HG02970 (cell line): Measurements from ENCODE around the gene TBC1D19.
"Not testable (repeated sequence)": the region's sequence is repeated elsewhere in the genome, so short reads cannot be mapped to it uniquely, and the experiment has no call there.

Experiments
- ATAC-seq: cut with Tn5 transposase; IDR thresholded peaks from one replicate; pipeline ENCODE4 v1.9.1; 2021; ENCODE audit warnings: mild to moderate bottlenecking, moderate library complexity, moderate number of reproducible peaks; ENCODE audit not compliant: unreplicated experiment, low FRiP score

The TBC1D19 gene

DNA sequence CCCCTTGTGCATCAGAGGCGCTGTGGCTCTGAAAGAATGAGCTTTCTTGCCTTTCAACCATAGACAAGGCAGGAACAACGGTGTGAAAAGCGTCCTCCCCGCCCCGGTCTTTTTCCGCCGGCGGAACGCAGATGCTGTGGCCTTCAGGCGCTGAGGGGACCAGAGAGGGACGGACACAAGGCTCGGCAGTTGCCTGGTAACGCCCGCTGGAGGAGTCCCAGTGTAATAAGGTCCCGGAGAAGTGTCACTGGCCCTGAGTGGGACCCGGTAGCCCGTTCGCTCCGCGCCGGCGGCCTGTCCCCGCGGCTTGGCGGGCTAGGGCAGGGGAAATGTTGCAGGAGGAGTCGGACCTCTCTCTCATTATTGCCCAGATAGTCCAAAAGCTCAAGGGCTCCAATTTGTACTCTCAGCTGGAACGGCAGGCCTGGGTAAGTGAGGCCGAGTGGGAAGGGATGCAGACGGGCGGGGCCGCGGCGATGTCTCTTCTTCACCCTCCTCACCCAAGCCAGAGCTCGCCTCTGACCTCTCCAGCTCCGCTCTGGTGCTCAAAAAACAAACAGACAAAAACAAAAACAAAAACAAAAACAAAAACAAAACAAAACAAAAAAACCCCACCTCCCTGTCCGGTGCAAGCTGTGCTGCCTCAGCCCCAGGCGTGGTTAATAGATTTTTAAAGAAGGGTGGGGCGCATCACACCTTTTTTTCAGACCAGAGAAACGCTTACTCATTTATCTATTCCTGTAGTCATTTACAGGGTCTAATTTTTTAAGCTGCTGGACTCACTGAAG, at the start of gene TBC1D19:
TBC1D19 (plus strand) TSS at position 220 of the 788 bp plus-strand sequence; CDS start at position 330, 110 bp downstream.
- peak; percentile 100 for ATAC-seq

GRCh38 chr4:26542991-26543390, 40.9 kb upstream of the TBC1D19 start:
- no peak for ATAC-seq

- no peak for ATAC-seq
Observed at GRCh38 chr4:26544421-26544820, 39.5 kb upstream of the TBC1D19 start.

GRCh38 chr4:26548379-26548778, 35.5 kb upstream of the TBC1D19 start:
- not testable (repeated sequence) for ATAC-seq

DNA sequence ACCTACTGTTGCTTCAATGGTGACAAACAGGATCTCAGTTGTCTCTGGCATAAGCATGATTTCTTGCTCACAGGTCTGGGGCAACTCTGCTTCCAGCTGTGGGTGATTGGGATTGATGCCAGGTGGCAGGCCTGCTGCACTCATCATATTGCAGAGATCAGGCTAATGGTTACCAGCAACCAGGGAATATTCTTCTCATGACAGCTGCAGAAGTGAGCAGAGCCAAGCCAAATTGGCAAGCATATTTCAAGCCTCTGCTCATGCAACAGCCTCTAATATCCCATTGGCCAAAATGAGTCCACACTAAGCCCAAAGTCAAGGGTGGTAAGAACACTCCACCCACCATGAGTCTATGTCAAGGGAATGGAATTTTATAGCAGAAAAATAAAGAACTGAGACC, 26.7 kb upstream of the TBC1D19 start:
- no peak for ATAC-seq

GRCh38 chr4:26558166-26558895, 25.6 kb upstream of the TBC1D19 start:
- no peak for ATAC-seq

DNA sequence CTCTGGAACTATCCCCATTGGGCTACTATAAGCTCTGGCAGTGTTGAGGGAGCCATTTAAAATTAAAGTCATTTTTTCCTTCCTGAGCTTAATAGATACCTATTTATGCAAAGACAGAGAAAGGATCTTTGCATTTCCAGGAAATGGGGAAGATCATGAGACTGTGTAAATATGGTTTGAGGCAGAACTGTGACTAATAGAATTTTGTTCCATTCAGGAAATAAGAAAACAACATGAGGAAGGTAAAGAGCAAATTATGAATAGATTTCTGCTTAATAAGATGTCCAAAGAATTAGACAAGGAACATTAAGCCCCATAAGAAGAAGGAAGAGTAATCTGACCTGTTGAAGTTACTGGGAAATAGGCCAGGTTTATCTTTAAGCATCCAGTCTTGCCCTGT, 17.8 kb upstream of the TBC1D19 start:
- ATAC-seq = no peak

- ATAC-seq = no peak
Observed at GRCh38 chr4:26568446-26568994, 15.4 kb upstream of the TBC1D19 start.

DNA sequence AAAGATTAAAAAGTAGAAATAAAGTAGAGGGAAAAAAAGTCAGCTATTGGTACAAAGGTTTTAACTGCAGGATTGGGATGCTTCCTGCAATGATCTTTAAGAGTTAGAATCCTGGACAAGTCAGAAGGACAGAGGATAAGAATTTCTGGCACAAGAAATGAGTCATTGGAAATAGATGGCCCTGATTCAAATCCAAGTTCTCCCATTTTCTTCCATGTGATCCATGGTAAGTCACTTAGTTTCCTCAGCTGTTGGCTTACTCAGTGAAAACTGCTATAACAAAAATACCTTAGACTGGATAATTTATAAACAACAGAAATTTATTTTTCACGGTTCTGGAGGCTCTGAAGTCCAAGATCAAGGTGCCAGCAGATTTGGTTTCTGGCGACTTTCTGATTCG, 13.3 kb upstream of the TBC1D19 start:
- ATAC-seq = no peak

GRCh38 chr4:26573389-26573794, 10.5 kb upstream of the TBC1D19 start:
- no peak for ATAC-seq

DNA sequence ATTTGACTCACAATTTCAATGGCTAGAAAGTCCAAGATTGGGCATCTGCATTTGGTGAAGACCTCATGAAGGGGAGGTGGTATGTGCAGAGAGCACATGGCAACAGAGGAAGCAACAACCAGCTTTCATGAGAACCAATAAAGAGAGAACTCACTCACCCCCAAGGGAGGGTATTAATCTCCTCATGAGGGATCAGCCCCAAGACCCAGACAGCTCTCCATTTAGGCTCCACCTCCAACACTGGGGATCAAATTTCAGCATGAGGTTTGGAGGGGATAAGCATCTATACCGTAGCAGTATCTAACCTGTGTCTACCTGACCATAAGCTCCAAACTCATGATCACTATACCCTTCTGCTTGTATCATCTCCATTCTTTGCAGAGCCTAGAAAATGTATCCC, 9.3 kb upstream of the TBC1D19 start:
- ATAC-seq = no peak

- no peak for ATAC-seq
Observed at GRCh38 chr4:26576231-26576739, 7.6 kb upstream of the TBC1D19 start.

DNA sequence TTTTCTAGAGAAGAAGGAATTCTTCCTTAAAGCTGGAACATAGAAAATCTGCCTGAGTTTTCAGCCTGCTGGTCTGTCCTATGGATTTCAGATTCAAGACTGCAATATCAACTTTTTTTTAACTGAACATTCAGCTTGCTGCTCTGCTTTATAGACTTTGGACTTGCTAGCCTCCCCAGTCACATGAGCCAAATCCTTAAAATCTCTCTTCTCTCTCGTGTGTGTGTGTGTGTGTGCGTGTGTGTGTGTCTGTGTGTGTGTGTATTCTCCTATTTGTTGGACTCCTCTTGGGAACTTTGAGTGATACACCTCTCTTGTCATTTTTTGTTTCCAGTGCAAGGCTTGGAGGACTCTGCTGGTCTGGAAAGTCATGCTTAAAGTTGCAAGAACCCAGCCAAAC, 6.8 kb upstream of the TBC1D19 start:
- no peak for ATAC-seq

DNA sequence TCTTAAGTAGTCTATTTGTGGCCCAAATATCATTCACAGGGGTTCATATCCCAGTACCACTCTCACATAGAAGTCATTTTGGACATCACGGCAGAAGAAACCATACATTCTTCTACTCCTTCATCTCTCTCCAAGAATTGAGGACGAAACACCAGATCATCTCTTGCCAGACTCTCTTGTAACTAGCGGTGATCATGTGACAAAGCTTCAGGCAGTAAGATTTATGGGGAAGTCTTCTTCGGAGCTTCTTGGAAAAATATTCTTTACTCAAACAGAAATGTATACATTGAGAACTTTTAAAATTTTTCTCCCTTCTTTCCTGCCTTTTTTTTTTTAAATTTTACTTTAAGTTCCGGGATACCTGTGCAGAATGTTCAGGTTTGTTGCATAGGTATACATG, 4.7 kb upstream of the TBC1D19 start:
- ATAC-seq = no peak

GRCh38 chr4:26581341-26581740, 2.5 kb upstream of the TBC1D19 start:
- not testable (repeated sequence) for ATAC-seq

- peak; percentile 45 for ATAC-seq
Observed at GRCh38 chr4:26583538-26583864, 383 bp upstream of the TBC1D19 start.

DNA sequence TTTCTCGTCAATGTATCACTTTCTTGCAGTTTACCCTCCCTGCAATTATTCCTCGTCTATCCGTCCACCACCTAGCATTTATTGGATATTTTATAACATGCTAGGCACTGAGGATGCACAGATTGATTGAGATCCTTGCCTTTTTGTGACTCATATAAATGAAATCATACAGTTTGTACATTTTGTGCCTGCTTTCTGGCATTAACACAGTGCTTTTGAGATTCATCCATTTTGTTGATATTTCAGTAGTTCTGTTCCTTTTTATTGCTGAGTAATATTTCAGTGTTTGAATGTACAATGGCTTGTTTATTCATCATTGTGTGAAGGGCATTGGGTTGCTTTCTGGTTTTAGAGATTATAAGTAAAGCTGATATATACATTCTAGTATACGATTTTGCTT, 841 bp downstream of the TBC1D19 start:
- no peak for ATAC-seq

DNA sequence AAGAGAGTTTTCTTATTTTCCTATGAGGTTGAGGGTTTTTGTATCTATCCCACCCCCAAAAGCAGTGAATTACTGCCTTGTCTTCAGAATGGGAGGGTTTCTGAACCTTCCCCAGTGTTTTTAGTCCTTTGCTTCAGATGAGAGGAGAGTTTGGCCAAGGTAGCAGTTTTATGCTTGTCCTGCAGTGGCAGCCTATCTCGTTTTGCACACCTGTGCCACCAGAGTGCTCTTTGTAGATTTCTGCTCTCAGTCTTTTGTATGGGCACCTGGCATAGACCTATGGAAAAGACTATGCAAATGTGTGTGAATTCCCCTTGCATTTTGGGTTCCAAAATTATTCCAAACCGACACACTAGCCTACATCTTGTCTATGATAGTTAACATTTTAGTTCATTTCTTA, 5.8 kb downstream of the TBC1D19 start:
- ATAC-seq = no peak

DNA sequence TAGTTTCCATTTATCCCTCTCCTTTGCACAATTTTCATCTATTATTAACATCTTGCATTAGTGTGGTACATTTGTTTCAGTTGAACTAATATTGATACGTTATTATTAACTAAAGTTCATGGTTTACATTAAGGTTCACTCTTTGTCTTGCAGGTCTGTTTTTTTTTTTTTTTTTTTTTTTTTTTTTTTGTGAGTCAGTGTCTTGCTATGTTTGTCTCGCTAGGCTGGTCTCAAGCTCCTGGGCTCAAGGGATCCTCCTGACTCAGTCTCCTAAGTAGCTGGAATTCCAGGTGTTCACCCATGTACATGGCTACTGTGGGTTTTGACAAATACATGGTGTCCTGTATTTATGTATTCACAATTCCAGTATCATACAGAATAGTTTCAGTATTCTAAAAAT, 6.8 kb downstream of the TBC1D19 start:
- ATAC-seq = no peak

GRCh38 chr4:26593557-26593956, 9.7 kb downstream of the TBC1D19 start:
- ATAC-seq = not testable (repeated sequence)

DNA sequence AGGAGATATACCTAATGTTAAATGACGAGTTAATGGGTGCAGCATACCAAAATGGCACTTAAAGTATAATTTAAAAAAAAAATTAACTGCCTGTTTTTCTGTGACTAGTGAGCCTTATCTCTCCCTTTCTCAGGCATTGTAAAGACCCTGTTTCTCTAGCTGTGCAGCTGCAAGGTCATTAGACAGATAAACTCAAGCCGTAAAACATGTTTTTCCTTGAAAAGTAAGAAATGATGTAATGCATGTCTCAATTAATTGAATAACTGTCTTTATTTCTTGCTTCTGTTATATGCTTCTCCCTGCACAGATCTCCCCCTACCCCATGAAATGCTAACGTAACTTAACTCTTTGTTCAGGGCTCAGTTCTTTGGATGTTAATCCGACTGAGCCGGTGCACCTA, 10.5 kb downstream of the TBC1D19 start:
- ATAC-seq = no peak
